ENCODE data around the gene PPARG.
"Not testable (repeated sequence)": the region's sequence is repeated elsewhere in the genome, so short reads cannot be mapped to it uniquely, and the experiment has no call there.

PPARG gene

GRCh38 chr3:12445523-12446240 is 156.8 kb downstream of the PPARG start:
- no peak for DNase-seq

- DNase-seq = no peak
Observed at GRCh38 chr3:12446298-12446697, 157.4 kb downstream of the PPARG start.

- DNase-seq = no peak
Observed at GRCh38 chr3:12447075-12447474, 158.2 kb downstream of the PPARG start.

- not testable (repeated sequence) for DNase-seq
Observed at GRCh38 chr3:12448404-12449202, 159.7 kb downstream of the PPARG start.

GRCh38 chr3:12449889-12450682 is 161.2 kb downstream of the PPARG start:
- no peak for DNase-seq

- no peak for DNase-seq
Observed at GRCh38 chr3:12451481-12451880, 162.6 kb downstream of the PPARG start.

GRCh38 chr3:12451960-12452359 is 163.1 kb downstream of the PPARG start:
- no peak for DNase-seq

GRCh38 chr3:12452361-12453330 is 163.8 kb downstream of the PPARG start:
- no peak for DNase-seq

- no peak for DNase-seq
Observed at GRCh38 chr3:12454076-12454815, 165.4 kb downstream of the PPARG start.

GRCh38 chr3:12454816-12455121 is 165.9 kb downstream of the PPARG start:
- no peak for DNase-seq

GRCh38 chr3:12455740-12456139 is 166.9 kb downstream of the PPARG start:
- DNase-seq = no peak

- no peak for DNase-seq
Observed at GRCh38 chr3:12456441-12456840, 167.6 kb downstream of the PPARG start.

GRCh38 chr3:12457380-12457779 is 168.5 kb downstream of the PPARG start:
- not testable (repeated sequence) for DNase-seq

GRCh38 chr3:12458901-12459300 is 170.0 kb downstream of the PPARG start:
- DNase-seq = no peak

- no peak for DNase-seq
Observed at GRCh38 chr3:12460127-12460526, 171.3 kb downstream of the PPARG start.

- DNase-seq = no peak
Observed at GRCh38 chr3:12461097-12461649, 172.3 kb downstream of the PPARG start.

GRCh38 chr3:12462159-12462947 is 173.5 kb downstream of the PPARG start:
- no peak for DNase-seq

- DNase-seq = no peak
Observed at GRCh38 chr3:12463686-12464085, 174.8 kb downstream of the PPARG start.

- DNase-seq = no peak
Observed at GRCh38 chr3:12464181-12464580, 175.3 kb downstream of the PPARG start.

- DNase-seq = no peak
Observed at GRCh38 chr3:12465151-12465835, 176.4 kb downstream of the PPARG start.

Data from fibroblast of skin of right quadriceps (primary cell).